WERI-Rb-1 (cell line): ENCODE results near the gene SMIM20.

Experiments
- DNase-seq: peaks from one replicate; pipeline ENCODE4 v3.0.0-alpha.2; 2020
- H3K27ac ChIP-seq: fragments of 250-450 bp; sonication (Bioruptor Pico); 2 replicates; pipeline ENCODE4 v1.5.1; 2020; ENCODE audit warnings: mild to moderate bottlenecking, moderate library complexity
- H3K27me3 ChIP-seq: fragments of 250-450 bp; sonication (Bioruptor Pico); 2 replicates; pipeline ENCODE4 v1.5.1; 2021; ENCODE audit warnings: mild to moderate bottlenecking, low read depth, moderate library complexity; ENCODE audit not compliant: insufficient read depth, severe bottlenecking
- H3K36me3 ChIP-seq: fragments of 250-450 bp; sonication (Bioruptor Pico); 2 replicates; pipeline ENCODE4 v1.5.1; 2020; ENCODE audit warnings: mild to moderate bottlenecking, moderate library complexity
- H3K4me3 ChIP-seq: 2 replicates; pipeline ENCODE4 v1.5.1; 2011; ENCODE audit warnings: low read depth, mild to moderate bottlenecking, control low read depth, low read length
- H3K9me3 ChIP-seq: fragments of 250-450 bp; sonication (Bioruptor Pico); 2 replicates; pipeline ENCODE4 v1.5.1; 2021; ENCODE audit warnings: mild to moderate bottlenecking, moderate library complexity; ENCODE audit not compliant: severe bottlenecking
- CTCF ChIP-seq: IDR thresholded peaks from 2 replicates; pipeline ENCODE4 v1.5.1; 2011; ENCODE audit warnings: low read depth, mild to moderate bottlenecking, control low read depth, inconsistent platforms, low read length

The SMIM20 gene

GRCh38 chr4:25873632-25874129 is 40.3 kb upstream of the SMIM20 start:
- peak overlapping the region; percentile 59 for H3K27ac ChIP-seq
- peak overlapping the region; percentile 24 for H3K4me3 ChIP-seq
- H3K27me3 ChIP-seq: no peaks in the 10 kb centered on the region

GRCh38 chr4:25874655-25875054 is 39.4 kb upstream of the SMIM20 start:
- Histone ChIP-seq H3K9me3 (no peaks in the 10 kb centered on the region), H3K36me3 (no peaks in the 10 kb centered on the region), H3K4me3 (no peak overlapping the region), H3K27ac (peak overlapping the region; percentile 59), H3K27me3 (no peaks in the 10 kb centered on the region)
- no peak for TF ChIP-seq CTCF
- DNase-seq: no peak

More at GRCh38 chr4:25873632-25874129, 40.3 kb upstream of the SMIM20 start:
- no peaks in the 10 kb centered on the region for H3K36me3 ChIP-seq
- no peak for TF ChIP-seq CTCF
- H3K9me3 ChIP-seq: no peaks in the 10 kb centered on the region
- DNase-seq: no peak

- H3K36me3 ChIP-seq: no peaks in the 10 kb centered on the region
- DNase-seq: no peak
- no peaks in the 10 kb centered on the region for H3K27me3 ChIP-seq
- TF ChIP-seq CTCF: no peak
- no peak overlapping the region for H3K4me3 ChIP-seq
- peak overlapping the region; percentile 69 for H3K27ac ChIP-seq
- no peaks in the 10 kb centered on the region for H3K9me3 ChIP-seq
Observed at GRCh38 chr4:25875281-25875745, 38.7 kb upstream of the SMIM20 start.

- Histone ChIP-seq H3K27me3 (no peaks in the 10 kb centered on the region), H3K27ac (no peak overlapping the region), H3K9me3 (no peaks in the 10 kb centered on the region), H3K36me3 (no peaks in the 10 kb centered on the region), H3K4me3 (no peak overlapping the region)
- no peak for TF ChIP-seq CTCF
- DNase-seq: no peak
Observed at GRCh38 chr4:25878676-25879075, 35.3 kb upstream of the SMIM20 start.

GRCh38 chr4:25879091-25879584 is 34.9 kb upstream of the SMIM20 start:
- Histone ChIP-seq H3K27me3 (no peaks in the 10 kb centered on the region), H3K4me3 (no peak overlapping the region), H3K36me3 (no peaks in the 10 kb centered on the region), H3K9me3 (no peaks in the 10 kb centered on the region), H3K27ac (no peak overlapping the region)
- no peak for DNase-seq
- no peak for TF ChIP-seq CTCF

GRCh38 chr4:25879587-25879986 is 34.4 kb upstream of the SMIM20 start:
- DNase-seq: no peak
- Histone ChIP-seq H3K36me3 (no peaks in the 10 kb centered on the region), H3K27me3 (no peaks in the 10 kb centered on the region), H3K9me3 (no peaks in the 10 kb centered on the region), H3K27ac (no peak overlapping the region), H3K4me3 (no peak overlapping the region)
- TF ChIP-seq CTCF: no peak
